Activated CD8-positive, alpha-beta memory T cell treated with anti-CD3 and anti-CD28 coated beads for 1 hour (primary cell): ENCODE results near the gene CELF1.

Experiments
- DNase-seq, 2 donors: peaks; one replicate each; pipeline ENCODE4 v3.0.0-alpha.2; 2020; ENCODE audit warnings: low read depth in 1 of 2; ENCODE audit errors: extremely low read depth in 1 of 2

Gene CELF1

DNA sequence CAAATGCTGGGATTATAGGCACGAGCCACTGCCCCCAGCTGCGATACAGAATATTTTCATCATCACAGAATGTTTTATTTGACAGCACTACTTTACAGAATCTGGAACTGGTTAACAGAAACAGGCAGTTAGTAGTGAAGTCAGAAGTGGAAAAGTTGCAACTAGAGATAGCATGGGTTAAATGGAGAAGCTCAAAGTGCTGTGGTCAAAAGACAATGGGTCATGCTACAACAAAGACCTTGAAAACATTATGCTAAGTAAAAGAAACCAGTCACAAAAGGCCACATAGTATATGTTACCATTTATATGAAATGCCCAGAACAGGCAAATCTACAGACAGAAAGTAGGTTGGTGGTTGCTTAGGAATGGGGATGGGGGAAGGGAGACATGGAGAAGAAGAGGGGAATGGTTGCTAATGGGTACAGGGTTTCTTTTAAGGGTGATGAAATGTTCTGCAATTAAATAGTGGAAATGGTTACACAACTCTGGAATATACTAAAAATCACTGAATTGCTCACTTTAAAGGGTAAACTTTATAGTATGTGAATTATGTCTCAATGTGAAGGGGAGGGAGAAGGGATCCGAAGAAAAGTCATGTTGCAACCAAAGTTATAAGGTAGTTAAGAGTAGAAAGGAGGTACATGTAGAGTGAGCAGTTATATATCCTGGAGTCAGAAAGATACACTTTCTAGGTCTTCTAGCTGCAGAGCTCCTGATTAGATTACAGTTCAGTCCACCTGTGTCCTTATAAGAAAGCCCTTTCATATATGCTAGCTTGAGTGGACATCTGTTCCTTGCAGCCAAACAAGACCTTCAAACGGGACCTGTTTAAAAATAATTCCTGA lies 57.7 kb downstream of the CELF1 start:
- DNase-seq: no peak

- no peak for DNase-seq
These were observed 63.6 kb downstream of the CELF1 start for GRCh38 chr11:47489395-47489755.

- DNase-seq: no peak
These were observed 64.1 kb downstream of the CELF1 start for GRCh38 chr11:47488674-47489394.

DNA sequence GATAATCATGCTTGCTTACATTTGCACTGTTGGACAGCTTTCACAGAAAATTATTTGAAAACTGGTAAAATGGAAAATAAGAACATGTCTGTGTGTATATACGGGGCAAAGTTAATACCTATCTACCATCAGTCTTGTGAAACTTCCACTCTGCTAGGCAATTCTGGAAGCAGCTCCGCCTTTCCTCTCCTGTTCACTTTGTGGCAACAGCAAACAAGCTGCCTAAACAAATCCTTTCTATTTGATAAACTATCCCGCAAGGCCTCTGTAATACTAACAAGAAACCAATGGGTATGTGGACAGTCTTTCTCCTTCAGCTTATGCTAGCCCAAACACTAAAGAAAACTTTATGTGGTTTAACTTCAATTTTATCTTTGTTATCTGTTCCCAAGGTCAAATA lies 64.8 kb downstream of the CELF1 start:
- DNase-seq: no peak

DNA sequence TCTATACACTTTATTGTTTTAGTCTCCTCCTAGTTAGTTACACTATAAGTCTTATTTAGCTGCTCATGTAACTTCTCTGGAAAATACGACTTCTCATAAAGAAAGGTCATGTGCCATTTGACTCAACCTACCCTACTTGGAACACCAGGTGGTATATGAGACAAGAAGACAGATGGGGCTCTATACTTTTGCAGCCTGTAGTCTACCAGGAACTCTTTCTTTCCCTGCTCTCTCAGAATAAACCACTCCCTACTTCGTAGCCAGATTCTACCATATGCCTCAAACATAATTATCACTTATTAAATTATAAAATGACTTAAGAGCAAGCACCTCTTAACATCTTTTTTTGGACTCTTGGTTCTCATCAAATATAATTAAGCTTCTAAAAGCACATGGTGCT lies 65.5 kb downstream of the CELF1 start:
- no peak for DNase-seq

DNA sequence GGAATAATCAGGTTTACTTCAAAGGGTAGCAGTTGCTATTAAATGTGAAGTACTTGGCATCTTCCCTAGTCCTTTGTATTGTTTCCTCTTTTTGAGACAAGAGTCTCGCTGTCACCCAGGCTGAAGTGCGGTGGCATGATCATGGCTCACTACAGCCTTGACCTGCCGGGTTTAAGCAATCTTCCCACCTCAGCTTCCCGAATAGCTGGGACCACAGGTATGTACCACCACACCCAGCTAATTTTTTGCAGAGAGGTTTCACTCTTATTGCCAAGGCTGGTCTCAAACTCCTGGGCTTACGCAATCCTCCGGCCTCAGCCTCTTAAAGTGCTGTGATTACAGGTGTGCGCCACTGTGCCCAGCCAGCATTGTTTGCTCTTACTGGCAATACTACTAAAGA lies 67.8 kb downstream of the CELF1 start:
- DNase-seq: no peak

GRCh38 chr11:47483457-47483856 lies 69.5 kb downstream of the CELF1 start:
- DNase-seq: no peak

- DNase-seq: no peak
These were observed 72.2 kb downstream of the CELF1 start for GRCh38 chr11:47480762-47481161.

DNA sequence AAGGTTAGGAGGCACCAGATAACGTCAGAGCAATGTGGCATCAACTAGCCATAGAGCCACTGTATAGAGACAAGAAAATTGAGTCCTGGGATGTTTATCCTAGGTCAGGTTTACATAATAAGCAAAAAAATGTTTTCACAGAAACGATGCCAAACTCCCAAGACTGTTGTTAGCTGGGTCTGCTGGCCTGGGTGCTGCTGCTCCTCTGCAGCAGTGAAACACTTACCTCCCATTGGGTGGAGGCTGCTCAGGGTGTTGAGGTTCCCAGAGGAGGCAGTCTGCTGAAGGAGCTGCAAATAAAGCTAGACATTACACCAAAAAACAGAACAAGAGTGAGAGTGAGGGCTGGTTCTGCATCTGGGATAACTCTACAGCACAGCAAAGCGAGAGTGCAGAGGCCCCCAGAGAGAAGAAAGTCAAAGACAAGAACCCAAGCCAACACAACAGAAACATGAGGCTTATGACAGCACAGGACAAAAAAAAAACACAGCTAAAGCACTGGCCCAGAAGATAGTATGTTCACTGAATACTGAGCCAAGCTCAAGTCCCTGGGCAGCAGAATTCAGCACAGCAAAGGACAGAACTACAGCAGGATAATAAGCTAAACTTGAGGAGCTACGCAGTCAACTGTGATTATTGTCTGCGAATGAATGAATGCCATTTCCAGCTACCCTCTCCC lies 74.1 kb downstream of the CELF1 start:
- no peak for DNase-seq

DNA sequence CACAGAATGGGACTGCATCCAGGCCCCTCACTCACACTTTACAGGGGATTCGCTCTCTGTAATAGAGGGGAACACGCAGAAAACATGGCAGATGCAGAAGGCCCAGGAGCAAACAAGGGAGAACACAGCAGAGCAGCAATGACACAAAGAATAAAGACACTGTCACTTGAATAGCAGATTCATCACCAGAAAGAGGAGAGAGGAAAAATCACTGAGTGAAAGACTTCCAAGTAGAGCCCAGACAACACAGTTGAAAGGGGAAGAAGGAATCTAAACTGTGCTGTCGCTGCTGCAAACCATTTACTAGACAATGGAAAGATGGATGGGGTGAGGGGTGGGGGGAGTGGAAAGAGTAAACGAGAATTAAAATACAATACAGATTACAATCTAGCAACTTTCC lies 75.2 kb downstream of the CELF1 start:
- DNase-seq: no peak

- no peak for DNase-seq
These were observed 75.6 kb downstream of the CELF1 start for GRCh38 chr11:47477323-47477722.

DNA sequence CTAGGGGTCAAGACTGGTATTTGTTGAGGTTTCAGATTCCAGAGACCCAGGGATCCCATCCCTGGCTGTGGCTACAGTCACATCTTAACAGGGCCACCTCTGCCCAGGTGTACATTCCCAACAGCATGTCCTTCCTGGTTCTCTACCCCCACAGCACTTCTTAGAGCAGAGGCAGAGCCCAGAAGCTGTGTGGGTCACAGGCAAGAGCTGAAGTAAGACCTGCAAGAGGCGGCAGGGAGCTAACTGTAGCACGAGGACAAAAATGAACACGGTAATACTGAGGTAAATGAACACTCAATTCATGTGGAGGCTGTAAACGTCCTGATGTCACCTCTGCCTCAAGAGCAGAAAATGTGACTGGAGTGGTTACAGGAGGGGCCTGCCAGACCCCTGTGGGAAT lies 82.3 kb downstream of the CELF1 start:
- DNase-seq: no peak

DNA sequence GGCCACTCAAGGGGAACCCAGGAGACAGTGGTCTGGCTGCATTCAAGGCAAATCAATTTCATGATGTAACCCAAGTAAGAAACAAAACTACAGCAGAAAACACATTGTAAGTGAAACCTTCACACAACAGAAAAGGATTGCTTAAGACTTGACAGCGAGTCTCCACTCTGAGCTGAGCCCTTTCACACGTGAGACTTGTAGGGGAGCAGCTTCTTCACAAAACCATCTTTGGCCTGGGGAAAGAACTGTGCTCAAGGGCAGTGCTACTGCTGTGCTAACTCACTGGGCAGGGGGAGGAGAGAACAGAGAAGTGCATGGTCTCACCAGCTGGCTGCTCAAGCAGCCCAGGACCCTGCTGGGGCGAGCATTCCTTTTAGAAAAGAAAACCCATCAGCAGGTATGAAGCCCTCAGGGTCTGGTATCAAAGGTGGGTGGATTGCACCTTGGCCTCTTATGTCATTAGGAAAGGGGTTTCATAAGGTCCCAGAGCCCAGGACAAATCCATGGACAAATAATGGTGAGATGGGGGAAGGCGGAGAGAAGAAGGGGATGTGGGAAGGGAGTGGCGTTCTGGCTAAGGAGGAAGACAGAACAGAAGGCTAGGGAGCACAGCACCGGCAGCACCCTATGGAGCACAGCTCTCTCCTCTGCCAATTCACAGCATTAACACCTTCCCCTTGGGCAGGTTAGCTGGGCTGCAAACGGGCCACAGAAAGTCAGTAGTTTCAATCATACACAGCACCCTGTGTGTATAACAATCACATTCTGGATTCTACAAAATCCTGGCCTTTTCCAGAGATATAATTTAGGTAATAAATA lies 83.4 kb downstream of the CELF1 start:
- no peak for DNase-seq

GRCh38 chr11:47468598-47469214 lies 84.2 kb downstream of the CELF1 start:
- no peak for DNase-seq

DNA sequence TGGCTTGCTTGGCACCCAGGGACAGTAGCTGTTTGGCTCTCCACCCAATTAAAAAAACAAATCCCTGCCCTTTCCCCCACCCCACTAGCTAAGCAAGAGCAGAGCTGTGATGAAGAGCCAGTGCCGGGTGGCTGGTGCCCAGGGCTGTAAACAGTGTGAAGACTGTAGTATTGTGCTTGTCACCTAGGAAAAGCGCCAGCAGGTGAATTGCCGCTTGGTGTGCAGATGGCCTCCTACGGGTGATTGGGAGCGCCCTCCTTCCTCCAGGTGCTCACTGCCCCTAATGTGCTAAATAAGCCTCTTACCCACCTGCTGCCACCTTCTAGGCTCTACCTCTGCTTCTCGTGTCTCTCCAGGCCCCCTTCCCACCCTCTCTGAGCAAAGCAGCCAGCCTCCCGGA lies 85.6 kb downstream of the CELF1 start:
- DNase-seq: no peak

DNA sequence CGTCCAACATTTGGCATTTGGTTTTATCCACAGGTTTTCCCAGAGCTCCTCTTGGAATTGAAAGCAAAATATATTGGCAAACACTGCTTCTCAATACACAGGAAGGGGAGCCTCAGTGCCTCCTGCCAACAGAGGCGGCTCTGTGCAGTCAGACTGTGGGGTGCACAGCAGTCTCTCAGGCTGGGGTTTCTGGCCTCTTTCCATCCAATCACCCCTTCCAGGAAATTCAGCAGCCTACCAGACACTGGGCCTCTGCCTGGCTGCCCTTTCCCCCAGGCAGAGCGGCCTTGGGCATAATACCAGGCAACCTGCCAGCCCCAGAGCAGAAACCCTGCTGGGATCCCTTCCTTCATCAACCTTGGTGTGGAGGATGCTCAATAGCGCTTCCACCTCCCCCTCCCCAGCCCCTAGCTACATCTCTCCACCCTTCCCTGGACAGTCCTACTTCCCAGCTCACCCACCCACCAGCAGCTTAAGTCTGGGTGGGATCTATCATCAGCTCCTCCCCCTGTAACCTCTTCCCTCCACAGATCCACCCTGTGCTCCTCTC lies 86.2 kb downstream of the CELF1 start:
- DNase-seq: no peak

- no peak for DNase-seq
These were observed 86.7 kb downstream of the CELF1 start for GRCh38 chr11:47466201-47466600.

DNA sequence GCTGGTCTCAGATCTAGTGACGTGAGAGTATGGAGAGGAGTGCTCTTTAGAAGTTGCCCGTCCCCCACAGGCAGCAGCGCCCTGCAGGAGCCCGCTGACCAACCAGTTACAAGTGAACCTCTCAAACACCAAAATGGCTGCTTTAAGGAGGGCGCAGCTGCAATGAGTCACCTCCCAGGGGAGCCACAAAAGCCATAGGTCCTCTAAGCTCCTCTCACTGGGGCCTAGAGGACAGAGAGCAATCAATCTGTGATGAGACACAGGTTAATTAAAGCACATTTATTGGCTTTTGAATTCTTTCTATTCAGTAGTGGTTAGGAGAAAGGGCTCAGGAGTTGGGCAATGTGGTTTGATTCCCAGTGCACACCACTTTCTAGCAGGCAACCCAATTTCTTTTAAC lies 88.4 kb downstream of the CELF1 start:
- no peak for DNase-seq

DNA sequence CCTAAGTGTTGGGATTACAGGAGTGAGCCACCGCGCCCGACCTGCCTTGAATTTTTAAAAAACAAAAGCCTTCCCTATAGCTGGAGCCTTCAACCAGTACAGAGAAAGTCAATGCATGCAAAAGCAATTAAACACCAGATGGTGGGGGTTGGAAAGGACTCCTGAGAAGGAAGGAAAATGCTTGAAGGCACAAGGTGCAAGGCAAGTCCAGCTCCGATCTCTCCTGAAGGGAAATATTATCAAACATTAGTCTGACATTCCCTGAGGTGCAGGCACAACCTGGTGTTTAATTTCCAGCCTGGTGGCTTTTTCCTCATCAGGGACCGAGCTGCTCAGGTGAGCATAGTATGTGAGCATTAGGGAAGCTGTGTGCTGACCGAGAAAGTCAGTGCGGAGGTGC lies 91.1 kb downstream of the CELF1 start:
- DNase-seq: no peak

- DNase-seq: no peak
These were observed 92.2 kb downstream of the CELF1 start for GRCh38 chr11:47460571-47461235.
